A673 (cell line): Measurements from ENCODE around the gene PSMB3.

Experiments
- EZH2 ChIP-seq: fragments of 200-600 bp; sonication (generic); IDR thresholded peaks from 2 replicates; pipeline ENCODE4 v1.6.1; 2017; ENCODE audit warnings: borderline replicate concordance, low read depth, mild to moderate bottlenecking, mixed read lengths, antibody characterized with exemption, low read length; ENCODE audit not compliant: poor library complexity, severe bottlenecking
- TF ChIP-seq, protein P1 (sequence below): fragments of 300-800, 200-600 bp; sonication (generic); conservative IDR thresholded peaks from 2 replicates; pipeline ENCODE4 v1.5.1; 2017; ENCODE audit warnings: low read depth, mild to moderate bottlenecking, antibody characterized with exemption, low read length, moderate library complexity, mixed read lengths

DNA sequence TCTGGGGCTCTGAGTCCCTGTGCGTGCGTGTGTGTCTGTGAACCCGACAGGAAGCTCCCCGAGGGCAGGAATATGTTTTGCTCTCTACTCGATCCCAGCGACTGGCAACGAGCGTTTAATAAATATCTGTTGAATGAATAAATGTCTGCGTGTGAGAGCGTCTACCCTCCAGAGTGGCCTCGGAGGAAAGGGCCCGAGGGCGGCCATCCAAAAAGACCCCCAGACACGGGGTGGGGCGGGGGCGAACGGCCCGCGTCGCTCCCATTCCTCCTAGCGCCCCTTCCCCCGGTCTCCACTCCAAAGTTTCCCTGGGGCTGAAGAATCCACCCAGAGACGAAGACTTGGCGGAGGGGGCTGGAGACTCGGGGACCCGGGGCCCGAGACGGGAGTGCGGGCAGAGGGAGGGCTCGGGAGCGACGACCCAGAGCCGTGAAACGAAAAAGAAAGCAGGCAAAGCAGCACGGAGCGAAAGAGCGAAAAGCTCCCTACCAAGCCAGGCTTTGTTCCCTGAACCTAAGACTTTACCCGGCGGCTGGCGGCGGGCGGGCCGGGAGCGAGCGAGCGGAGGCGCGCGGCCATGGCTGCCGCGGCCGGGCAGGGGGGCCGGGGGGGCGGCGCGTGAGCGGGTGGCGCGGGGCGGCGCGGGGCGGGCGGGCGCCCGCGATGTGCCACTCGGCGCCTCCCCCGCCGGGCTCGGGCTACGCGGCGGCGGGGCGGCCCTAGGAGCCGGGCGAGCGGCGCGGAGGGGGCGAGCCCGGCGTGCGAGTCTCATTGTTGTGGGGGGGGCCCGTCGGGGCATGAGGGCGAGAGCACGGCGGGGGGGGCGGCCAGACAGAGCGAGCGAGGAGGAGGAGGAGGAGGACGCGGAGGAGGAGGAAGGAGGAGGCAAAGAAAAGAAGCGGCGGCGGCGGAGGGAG lies 47.7 kb upstream of the PSMB3 start, which contains the start of gene MLLT6:
- TF ChIP-seq, protein P1, sequence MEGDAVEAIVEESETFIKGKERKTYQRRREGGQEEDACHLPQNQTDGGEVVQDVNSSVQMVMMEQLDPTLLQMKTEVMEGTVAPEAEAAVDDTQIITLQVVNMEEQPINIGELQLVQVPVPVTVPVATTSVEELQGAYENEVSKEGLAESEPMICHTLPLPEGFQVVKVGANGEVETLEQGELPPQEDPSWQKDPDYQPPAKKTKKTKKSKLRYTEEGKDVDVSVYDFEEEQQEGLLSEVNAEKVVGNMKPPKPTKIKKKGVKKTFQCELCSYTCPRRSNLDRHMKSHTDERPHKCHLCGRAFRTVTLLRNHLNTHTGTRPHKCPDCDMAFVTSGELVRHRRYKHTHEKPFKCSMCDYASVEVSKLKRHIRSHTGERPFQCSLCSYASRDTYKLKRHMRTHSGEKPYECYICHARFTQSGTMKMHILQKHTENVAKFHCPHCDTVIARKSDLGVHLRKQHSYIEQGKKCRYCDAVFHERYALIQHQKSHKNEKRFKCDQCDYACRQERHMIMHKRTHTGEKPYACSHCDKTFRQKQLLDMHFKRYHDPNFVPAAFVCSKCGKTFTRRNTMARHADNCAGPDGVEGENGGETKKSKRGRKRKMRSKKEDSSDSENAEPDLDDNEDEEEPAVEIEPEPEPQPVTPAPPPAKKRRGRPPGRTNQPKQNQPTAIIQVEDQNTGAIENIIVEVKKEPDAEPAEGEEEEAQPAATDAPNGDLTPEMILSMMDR: no peak
- no peak for TF ChIP-seq EZH2
